DMS114 treated with DMSO at 0.1 percent for 48 hours (cell line): Measurements from ENCODE around the gene VASP.

Experiments used
- DNase-seq: peaks from one replicate; lab custom pipeline; 2025; ENCODE audit not compliant: unreplicated experiment; lab: John Stamatoyannopoulos, UW

Gene VASP

DNA sequence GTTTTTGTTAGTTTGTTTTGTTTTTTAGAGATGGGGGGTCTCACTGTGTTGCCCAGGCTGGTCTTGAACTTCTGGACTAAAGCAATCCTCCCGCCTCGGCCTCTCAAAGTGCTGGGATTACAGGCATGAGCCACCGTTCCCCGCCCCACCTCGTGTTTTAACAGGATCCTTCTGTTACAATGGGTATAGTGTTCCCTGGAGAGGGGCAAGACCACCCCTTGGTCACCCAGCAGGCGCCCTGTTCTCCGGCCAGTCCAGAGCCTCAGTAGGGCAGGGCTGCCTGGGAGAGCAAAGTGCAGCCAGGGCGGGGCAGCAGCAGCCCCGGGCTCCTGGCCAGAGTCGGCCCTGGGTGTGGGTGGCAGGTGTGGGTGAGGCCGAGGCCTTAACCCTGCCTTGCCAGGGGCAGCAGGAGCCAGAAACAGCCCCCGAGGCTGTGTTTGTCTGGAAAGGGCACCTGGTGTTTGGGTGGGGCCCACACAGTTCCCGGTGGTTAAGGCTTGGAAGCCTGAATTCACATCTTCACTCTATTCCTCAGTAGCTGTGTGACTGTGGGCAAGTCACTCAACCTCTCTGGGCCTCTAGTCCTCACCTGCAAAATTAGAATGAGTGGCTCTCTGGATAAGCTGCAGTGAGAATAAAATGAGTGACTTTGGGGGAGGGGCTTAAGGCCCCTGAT is 7.2 kb downstream of the VASP start:
- no peak for DNase-seq

DNA sequence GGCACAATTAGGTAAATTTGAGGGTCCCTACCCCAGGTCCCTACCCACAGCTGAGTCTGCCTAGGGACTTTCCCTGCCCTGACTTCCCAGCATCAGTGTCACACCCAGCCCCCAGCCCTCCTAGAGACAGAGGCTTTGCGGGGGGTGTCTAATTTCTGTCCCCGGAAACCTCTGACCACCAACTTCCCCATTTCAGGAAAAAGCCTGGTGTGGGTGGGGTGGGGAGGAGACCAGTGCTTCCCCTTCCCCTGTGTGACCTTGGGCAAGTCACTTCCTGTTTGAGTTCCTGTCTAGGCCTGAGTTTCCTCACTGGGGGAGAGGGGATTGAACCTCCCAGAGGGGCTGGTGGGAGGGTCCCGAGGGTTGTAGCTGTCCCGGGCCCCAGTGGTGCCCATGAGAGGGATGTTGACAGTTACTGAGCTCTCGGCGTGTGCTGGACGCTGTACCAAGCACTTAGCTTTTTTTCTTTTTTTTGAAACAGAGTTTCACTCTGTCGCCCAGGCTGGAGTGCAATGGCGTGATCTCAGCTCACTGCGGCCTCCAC is 7.9 kb downstream of the VASP start:
- no peak for DNase-seq

- DNase-seq, result no peak
Observed at GRCh38 chr19:45515807-45516401, 8.6 kb downstream of the VASP start.

DNA sequence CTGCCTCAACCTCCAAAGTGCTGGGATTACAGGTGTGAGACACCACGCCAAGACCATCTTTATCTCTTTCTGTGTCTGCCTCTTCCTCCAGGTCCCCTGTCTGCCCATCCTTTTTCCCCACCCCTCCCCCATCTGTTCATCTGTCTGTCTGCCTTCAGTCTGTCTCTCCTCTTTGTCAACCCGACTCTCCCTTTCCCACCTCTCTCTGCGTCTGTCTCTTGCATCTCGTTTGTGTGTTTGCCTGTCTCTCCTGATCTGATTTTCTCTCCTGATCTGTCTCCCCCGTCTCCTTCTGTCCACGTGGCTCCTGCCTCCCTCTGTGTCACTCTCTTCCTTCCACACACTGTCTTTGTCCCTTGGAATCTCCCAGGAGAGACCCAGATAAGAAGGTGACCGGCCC is 10.0 kb downstream of the VASP start:
- DNase-seq, result no peak

DNA sequence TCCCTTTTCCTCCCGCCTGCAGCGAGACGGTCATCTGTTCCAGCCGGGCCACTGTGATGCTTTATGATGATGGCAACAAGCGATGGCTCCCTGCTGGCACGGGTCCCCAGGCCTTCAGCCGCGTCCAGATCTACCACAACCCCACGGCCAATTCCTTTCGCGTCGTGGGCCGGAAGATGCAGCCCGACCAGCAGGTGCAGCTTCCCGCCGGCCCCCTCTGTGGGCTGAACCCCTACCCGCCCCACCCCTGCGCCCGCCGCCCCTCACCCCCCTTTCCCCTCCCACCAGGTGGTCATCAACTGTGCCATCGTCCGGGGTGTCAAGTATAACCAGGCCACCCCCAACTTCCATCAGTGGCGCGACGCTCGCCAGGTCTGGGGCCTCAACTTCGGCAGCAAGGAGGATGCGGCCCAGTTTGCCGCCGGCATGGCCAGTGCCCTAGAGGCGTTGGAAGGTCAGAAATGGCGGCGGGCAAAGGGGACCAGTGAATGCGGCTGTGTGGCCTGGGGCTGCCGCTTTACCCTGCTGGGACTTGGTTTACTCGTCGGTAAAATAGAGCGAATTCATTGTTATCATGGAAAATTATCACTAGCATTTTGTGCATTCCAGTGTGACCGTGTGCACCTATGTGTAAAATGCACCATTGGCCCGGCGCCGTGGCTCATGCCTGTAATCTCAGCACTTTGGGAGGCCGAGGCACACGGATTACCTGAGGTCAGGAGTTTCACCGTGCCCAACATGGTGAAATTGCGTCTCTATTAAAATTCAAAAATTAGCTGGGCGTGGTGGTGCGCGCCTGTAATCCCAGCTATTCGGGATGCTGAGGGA is 10.6 kb downstream of the VASP start:
- no peak for DNase-seq

- no peak for DNase-seq
Observed at GRCh38 chr19:45518469-45518826, 11.2 kb downstream of the VASP start.

- DNase-seq, result no peak
Observed at GRCh38 chr19:45522010-45522941, 15.0 kb downstream of the VASP start.

- DNase-seq, result peak; percentile 80
Observed at GRCh38 chr19:45523642-45524256, 16.5 kb downstream of the VASP start.

- no peak for DNase-seq
Observed at GRCh38 chr19:45524575-45525129, 17.4 kb downstream of the VASP start.

GRCh38 chr19:45526143-45526542 is 18.9 kb downstream of the VASP start:
- peak; percentile 45 for DNase-seq

GRCh38 chr19:45526971-45527370 is 19.7 kb downstream of the VASP start:
- DNase-seq, result no peak

DNA sequence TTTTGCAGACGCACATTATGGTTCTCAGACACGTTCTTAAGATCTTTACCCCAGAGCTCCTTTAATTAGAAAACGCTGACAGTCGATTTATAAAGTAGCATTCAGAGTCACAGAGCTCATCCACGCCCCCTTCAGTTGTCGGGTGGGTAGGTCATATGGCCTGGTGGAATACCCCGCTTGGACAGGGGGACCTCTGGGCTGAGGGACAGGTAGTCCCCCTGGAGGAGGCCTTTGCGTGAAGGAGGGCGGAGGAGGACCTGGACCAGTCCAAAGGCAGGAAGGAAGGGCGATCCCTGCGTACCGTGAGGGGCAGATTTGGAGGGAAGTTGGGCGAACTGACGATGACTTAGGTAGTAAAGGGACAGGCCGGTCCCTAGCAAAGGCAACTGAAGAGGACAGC is 20.5 kb downstream of the VASP start:
- no peak for DNase-seq

- DNase-seq, result no peak
Observed at GRCh38 chr19:45528149-45528743, 21.0 kb downstream of the VASP start.

DNA sequence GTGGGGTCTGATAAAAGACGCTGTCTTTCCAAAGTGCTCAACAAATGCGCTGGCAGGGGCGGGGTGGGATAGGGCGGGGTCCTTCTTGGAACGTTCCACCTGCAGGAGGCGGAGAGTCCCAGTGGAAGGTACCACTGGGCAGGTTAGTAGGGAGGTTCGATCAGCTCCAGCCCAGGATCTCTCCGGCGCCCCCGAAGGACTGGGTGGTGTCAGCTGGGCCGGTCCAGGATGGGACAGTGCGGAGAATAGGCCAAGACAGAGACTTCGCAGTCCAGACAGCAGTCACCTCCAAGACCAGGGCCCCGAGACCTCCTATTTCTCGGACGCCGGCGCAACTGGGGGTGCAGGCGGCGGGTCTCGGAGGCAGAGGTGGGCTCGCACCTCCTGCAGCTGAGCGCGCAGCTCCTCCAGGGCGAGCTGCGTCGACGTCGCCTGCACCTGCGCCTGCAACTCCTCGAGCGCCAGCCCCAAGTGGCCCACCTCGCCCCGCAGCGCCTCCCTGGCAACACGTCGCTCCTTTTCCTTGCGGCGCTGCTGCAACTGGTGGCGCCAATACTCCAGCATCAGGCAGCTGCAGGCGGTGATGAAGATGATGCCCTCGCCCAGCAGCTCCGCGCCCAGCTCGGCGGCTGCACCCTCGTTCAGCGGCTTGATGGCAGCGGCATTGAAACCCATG is 21.6 kb downstream of the VASP start:
- peak; percentile 48 for DNase-seq

DNA sequence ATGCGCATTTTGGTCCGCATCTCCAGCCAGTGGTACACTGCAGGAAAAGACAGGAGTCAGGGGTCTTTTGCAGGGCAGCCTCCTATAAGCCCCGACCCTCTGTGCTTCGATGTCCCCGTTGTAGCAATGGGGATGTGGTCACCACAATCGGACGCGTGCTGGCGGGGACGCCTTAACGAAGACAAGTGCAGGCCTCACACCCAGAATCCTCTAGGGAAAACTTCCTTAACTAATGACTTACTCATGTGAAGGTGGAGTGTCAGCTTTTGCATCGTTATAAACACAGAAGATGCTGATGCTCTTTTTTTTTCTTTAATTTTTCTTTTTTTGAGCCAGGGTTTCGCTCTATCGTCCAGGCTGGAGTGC is 22.1 kb downstream of the VASP start:
- no peak for DNase-seq

- no peak for DNase-seq
Observed at GRCh38 chr19:45531349-45531748, 24.1 kb downstream of the VASP start.

GRCh38 chr19:45539459-45539858 is 32.2 kb downstream of the VASP start:
- DNase-seq, result no peak

- no peak for DNase-seq
Observed at GRCh38 chr19:45542234-45542668, 35.0 kb downstream of the VASP start.

GRCh38 chr19:45547211-45547770 is 40.0 kb downstream of the VASP start:
- DNase-seq, result no peak
